ENCODE results near the gene ZNF524. TPM values are rescaled to one million over a fixed set of nuclear protein-coding genes. Genes with fewer than 3 reads are reported as not detected.

The ZNF524 gene
- total RNA-seq, 4 donors from 2014 or later: 20.3 to 33.5 (median 26.4) TPM

GRCh38 chr19:55553217-55554182 lies 46.6 kb upstream of the ZNF524 start:
- Histone ChIP-seq H3K9me3 (no peaks in the 10 kb centered on the region), H3K27ac (no peak overlapping the region), H3K27me3 (peaks cover 67% of the 10 kb centered on the region), H3K4me1 (no peaks in the 10 kb centered on the region), H3K36me3 (no peaks in the 10 kb centered on the region), H3K4me3 (no peak overlapping the region)
- no peak for ATAC-seq
- TF ChIP-seq POLR2A (IDR thresholded peaks at IDR 0.05) (no peak), CTCF (IDR thresholded peaks at IDR 0.05) (no peak)
- 52 to 57% methylated on average over 9 to 12 of the region's 13 CpGs for WGBS, 2 donors (ENCODE audit: low coverage in 1 of 2)

- H3K36me3 ChIP-seq: no peaks in the 10 kb centered on the region
- no peak for ATAC-seq
- H3K27me3 ChIP-seq: peaks cover 60% of the 10 kb centered on the region
- no peak overlapping the region for H3K27ac ChIP-seq
- H3K4me3 ChIP-seq: no peak overlapping the region
- no peaks in the 10 kb centered on the region for H3K4me1 ChIP-seq
- no peaks in the 10 kb centered on the region for H3K9me3 ChIP-seq
- WGBS, 2 donors (ENCODE audit: low coverage in 1 of 2): 81 to 83% methylated on average over 6 to 9 of the region's 9 CpGs
- TF ChIP-seq POLR2A (IDR thresholded peaks at IDR 0.05): no peak
- no peak for TF ChIP-seq POLR2AphosphoS5 (IDR thresholded peaks at IDR 0.05)
- TF ChIP-seq EP300 (IDR thresholded peaks at IDR 0.05): no peak
- no peak for TF ChIP-seq CTCF (IDR thresholded peaks at IDR 0.05)
These were observed 45.8 kb upstream of the ZNF524 start for GRCh38 chr19:55554302-55554701.

GRCh38 chr19:55554741-55555152 lies 45.3 kb upstream of the ZNF524 start:
- H3K27me3 ChIP-seq: peaks cover 60% of the 10 kb centered on the region
- H3K4me3 ChIP-seq: no peak overlapping the region
- no peak for ATAC-seq
- 44 to 63% methylated on average over 1 to 3 of the region's 8 CpGs for WGBS, 2 donors (ENCODE audit: low coverage in 1 of 2)
- no peak overlapping the region for H3K27ac ChIP-seq
- no peak for TF ChIP-seq POLR2A (IDR thresholded peaks at IDR 0.05)
- no peak for TF ChIP-seq CTCF (IDR thresholded peaks at IDR 0.05)
- no peak for TF ChIP-seq EP300 (IDR thresholded peaks at IDR 0.05)
- TF ChIP-seq POLR2AphosphoS5 (IDR thresholded peaks at IDR 0.05): no peak
- H3K9me3 ChIP-seq: no peaks in the 10 kb centered on the region
- no peaks in the 10 kb centered on the region for H3K4me1 ChIP-seq
- H3K36me3 ChIP-seq: no peaks in the 10 kb centered on the region

DNA sequence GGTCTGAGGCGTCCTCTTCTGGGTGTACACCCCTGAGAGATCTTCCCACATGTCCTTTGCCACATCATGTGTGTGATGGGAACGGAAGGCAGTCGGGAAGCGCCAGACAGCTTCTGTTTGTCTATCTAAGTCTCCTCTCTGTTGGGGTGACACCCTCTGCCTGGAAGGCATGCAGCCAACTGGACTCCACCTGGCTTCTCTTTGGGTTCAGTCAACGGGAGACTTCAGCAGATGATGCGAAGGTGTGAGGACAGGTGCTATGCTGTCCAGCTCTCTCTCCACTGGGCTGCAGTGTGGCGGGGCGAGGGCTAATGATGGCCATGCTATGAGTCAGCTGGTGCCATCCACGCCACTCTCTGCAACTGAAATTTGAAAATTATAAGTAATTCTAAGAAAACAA lies 40.4 kb upstream of the ZNF524 start:
- ATAC-seq: no peak

More for the DNA sequence above, 40.4 kb upstream of the ZNF524 start:
- Histone ChIP-seq H3K4me1 (peaks cover 0 to 6% (median 0%) of the 10 kb centered on the region in 3 donors), H3K4me3 (no peak overlapping the region), H3K9me3 (peaks cover 0 to 7% (median 0%) of the 10 kb centered on the region in 3 donors), H3K36me3 (no peaks in the 10 kb centered on the region), H3K27me3 (peaks cover 37% of the 10 kb centered on the region), H3K27ac (no peak overlapping the region)
- 71 to 77% methylated on average over 1 to 5 of the region's 9 CpGs for WGBS, 2 donors (ENCODE audit: low coverage in 1 of 2)
- no peak for TF ChIP-seq POLR2A (IDR thresholded peaks at IDR 0.05)
- TF ChIP-seq POLR2AphosphoS5 (IDR thresholded peaks at IDR 0.05): no peak
- TF ChIP-seq EP300 (IDR thresholded peaks at IDR 0.05): no peak
- TF ChIP-seq CTCF (IDR thresholded peaks at IDR 0.05): no peak
